Loucy (cell line): ENCODE measurements around the gene ST3GAL3.

Experiments
- EZH2phosphoT487 ChIP-seq: fragments of 200-600 bp; IDR thresholded peaks from 2 replicates; pipeline ENCODE4 v1.6.1; 2018; ENCODE audit warnings: antibody characterized with exemption, mild to moderate bottlenecking, moderate library complexity, borderline replicate concordance
- TF ChIP-seq, protein P1 (sequence below): fragments of 200-600 bp; sonication (generic); conservative IDR thresholded peaks from 2 replicates; pipeline ENCODE4 v1.5.1; 2014; ENCODE audit warnings: mild to moderate bottlenecking, antibody characterized with exemption, low read length

- TF ChIP-seq, protein P1, sequence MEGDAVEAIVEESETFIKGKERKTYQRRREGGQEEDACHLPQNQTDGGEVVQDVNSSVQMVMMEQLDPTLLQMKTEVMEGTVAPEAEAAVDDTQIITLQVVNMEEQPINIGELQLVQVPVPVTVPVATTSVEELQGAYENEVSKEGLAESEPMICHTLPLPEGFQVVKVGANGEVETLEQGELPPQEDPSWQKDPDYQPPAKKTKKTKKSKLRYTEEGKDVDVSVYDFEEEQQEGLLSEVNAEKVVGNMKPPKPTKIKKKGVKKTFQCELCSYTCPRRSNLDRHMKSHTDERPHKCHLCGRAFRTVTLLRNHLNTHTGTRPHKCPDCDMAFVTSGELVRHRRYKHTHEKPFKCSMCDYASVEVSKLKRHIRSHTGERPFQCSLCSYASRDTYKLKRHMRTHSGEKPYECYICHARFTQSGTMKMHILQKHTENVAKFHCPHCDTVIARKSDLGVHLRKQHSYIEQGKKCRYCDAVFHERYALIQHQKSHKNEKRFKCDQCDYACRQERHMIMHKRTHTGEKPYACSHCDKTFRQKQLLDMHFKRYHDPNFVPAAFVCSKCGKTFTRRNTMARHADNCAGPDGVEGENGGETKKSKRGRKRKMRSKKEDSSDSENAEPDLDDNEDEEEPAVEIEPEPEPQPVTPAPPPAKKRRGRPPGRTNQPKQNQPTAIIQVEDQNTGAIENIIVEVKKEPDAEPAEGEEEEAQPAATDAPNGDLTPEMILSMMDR, result no peak
- TF ChIP-seq EZH2phosphoT487, result no peak
Observed at GRCh38 chr1:43706598-43707189, 642 bp upstream of the ST3GAL3 start.
